Measurements from ENCODE around the gene MMP8. TPM values are rescaled to one million over a fixed set of nuclear protein-coding genes. Genes with fewer than 3 reads are reported as not detected.

Gene MMP8
- polyA plus RNA-seq, 3 donors: 0.06 TPM; not detected in 2

DNA sequence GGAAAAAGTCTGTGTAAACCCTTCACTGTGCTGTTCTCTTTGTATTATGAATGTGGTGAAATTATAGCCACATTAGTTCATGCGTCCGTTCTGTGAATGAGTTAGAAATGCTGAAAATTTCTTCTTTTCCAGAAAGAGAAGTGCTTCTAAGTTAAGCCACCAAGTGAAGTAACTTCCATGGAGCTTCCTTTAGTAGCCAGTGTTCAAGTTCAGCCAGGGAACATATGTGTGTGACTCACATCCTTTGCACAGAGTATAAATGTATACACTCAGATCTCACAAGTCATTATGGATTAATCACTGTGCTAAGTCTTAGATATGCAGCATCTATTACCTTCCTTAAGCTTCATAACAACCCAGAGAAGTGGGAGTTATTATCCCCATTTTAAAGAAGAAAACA, 3.1 kb upstream of the MMP8 start:
- no peak for DNase-seq

DNA sequence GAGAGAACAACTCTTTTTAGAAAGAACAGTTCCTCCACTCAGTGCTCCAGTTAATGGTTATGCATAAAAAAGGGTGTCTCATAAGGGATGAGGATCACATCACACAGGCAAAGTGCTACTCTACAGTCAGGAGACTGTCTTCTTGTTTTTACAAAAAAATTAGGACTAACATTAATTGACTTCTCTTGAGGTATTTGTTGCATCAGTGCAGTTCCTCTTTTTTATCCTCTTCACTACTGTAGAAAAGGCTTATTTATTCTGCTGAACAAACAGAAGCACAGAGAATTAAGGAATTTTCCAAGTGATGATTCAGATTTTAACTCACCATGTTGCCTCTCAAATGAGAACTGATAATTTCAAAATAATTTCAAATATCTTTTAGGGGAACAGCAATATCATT, 1.9 kb downstream of the MMP8 start:
- DNase-seq: no peak

DNA sequence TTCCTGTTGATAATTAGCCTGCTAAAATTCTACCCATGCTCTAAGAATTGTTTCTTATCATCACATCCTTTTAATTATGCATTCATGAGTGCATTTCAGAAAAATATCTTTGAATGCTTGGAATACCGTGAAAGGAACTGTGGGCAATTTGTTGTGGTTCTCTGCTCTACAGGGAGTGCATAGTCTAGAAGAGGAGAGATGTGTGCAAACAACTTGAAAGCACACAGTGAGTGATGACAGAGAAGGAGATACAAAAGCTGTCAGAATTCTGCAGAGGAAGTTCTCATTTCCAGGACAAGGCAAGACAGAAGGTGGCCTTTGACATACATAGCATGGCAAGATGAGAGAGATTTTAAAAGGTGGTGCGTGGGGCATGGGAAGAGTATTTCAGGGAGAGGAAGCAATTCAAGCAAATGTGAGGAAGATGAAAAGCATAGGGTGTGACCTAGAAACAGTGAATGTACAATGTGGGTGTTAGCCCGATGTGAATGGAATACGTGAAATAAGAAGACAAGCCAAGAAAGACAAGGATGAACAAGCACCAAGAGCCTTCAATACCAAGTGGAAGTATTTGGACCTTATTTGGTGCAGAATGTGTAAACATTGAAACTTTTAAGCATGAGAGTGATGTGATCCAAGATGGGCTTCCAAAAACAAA, 5.0 kb downstream of the MMP8 start:
- DNase-seq: no peak

DNA sequence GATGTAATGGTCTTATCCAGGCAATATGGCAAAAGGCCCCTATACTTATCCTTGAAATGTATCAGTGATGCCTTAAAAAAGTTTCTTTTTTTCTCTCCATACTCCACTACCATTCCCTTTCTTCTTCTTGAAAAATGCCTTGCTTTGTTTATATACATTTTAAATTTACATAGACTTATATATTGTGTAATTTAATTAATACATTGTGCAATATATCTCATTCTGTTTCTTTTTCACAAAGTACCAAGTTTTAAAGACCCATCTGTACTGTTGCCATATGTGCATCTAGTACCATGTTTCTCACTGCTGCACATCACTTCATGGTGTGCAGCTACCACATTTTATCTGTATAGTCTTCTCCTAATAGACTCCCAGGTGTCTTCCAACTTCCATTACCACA, 7.5 kb downstream of the MMP8 start:
- DNase-seq: no peak

DNA sequence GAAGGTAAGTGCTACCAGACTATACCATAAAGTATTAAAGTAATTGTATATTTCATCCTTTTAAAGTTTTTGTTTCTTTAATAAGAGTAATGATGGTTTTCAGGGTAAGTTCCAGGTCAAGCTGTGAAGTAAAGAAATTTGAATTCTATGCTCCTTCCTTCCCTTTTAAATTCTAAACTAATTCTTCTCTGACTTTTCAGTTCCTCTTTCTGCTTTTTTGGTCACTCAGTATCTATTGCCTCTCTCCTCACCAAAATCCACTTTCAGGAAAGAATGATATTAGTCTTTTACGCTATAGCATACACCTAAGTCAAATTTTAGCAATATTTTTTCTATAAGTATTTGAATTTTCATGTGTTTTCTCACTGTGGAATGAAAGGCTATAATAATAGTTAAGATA, 8.2 kb downstream of the MMP8 start:
- DNase-seq: no peak

DNA sequence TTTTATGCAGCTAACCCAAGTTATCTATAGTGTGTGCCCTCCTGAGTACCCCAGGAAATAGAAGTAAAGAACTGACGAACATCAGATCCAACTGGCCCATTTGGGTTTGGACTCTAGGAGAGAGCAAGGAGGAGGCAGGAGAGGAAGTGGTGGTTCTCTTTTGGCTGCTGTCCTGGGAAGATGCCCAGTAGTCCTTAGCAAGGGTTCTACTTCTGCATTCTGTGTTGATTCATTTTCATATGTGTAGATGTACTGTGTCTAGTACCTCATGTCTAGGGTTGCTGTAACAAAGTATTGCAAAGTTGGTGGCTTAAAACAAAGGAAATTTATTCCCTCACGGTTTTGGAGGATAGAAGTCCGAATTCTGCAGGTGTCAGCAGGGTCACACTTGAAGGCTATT, 12.6 kb downstream of the MMP8 start:
- DNase-seq: no peak

DNA sequence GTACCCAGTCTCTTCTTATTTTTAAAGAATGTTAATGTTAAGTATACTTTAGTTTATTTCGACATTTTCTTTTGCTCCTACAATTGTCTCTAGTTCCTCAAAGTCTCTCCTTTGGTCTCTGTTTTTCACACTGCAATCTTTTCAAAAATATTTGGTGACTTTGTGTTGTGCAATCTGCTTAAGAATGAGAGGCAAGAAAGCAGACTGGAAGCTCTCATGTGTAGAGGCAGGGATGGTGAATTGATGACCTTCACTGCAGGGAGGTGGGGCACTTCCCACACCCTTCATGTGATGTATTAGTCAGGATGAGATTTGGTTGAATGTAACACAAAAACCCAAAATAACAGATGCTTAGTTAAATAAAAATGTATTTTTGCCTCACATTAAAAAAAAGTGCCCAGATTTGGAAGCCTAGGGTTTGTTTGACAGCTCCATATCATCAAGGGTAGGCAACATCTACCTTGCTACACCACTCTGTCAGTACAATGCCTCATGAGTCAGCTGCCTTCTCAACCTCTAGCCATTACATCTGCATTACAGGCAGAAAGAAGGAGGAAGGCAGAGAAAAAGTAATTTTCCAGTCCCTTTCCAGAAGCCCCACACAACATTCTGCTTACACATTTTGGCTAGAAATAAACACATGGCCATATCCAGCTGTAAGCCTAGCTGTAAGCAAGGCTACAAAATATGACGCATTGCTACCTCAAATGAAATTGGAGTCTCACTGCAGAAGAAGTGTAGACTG, 15.4 kb downstream of the MMP8 start:
- no peak for DNase-seq

DNA sequence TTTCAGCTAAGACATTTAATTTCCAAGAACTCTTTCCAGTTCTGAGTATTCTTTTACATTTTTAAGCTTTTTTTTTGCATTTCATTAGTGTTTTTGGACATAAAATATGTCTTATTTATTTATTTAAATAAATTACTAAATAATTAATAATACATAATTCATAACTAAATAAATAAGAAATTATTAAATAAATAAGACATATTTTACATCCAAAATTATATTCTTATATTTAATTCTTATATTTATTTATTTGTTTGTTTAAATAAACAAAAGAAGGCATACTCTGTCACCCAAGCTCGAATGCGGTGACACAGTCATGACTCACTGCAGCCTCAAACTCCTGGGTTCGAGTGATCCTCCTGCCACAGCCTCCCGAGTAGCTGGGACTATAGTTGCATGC, 16.1 kb downstream of the MMP8 start:
- DNase-seq: no peak

DNA sequence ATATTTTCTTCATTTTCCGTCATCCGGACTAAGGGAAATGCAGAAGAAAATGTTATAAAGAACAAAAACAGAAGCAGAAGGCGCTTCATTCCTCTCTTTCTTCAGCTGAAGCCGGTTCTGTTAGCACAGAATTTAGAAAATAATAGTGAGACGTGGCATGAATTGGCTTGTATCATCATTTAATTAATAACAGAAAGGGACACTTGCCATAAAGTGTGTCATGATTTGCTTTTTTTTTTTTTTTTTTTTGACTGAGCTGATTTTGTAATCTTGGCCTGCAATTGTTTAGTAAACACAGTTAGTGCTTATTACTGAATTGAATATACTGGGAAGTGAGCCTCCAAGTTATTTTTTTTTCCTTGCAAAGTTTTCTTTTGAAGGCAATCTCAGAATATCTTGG, 19.1 kb downstream of the MMP8 start, which contains the start of gene MMP27:
Gene MMP27, minus strand, starts transcription at position 144 of the 400 bp plus-strand sequence. Its CDS starts 55 bp downstream, at position 89.
- no peak for DNase-seq

DNA sequence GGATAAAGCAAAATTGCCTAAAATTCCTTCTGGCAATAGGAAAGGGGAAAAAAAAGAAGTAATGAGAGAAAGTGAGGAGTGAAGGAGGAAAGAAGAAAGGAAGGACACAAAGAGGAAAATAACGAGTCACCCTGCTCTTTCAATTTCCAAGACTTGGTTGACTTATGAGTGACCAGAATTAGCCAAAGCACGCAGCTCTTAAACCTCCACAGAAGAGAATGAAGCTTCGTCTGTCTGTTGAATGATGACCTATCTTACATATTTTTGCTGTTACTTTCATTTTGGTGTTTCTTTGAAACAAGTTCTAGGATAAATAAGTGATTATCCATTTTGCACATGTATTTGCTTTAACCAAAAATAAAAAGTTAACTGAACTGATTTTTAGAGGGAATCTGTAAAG, 19.9 kb downstream of the MMP8 start:
- no peak for DNase-seq

DNA sequence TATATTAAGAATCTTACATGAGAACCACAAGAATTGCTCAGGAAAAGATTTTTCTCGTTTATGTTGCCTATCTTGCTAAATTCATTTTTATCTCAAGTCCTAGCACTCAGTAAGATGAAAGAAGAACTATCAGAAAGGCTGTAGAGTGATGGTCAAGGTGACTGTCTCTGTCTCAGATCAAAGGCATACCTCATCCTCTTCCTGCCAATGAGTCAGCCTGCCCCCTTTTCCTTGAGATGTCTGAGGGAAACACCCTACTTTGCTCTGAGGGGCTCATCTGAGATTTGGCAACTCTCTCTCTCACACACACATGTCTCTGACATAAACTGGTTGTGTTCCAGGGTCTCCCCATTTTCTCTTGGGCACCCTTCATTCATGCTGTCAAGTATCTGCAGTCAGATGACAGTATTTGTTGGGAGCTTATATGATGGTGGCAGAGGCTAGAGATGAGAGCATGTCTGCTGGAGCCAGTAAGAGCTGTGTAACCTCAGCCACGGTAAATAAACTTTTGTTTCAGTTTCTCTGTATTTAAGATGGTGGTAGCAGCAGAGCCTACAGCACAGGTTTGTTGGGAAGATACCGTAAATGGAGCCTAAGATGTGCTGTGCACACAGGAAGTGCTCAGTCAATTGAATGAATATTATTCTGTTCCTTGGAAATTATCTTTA, 20.8 kb downstream of the MMP8 start:
- no peak for DNase-seq

DNA sequence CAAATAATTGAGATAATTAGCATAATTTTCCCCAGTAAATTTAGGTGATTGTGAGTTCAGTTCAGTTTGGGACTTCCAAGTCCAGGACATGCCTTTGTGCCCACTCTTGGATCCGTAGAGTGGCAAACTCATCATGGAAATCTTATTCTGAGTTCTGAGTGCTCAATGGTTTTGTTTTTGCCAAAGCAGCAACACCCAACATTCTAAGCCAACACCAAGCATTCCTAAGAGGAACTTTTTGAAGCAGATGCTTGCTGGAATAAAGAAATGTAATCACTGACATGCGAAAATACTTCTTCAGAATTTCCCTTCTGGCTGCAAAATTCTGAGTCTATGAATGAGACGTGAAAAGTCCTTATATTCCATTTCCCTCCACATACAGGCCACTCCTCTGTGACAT, 29.6 kb downstream of the MMP8 start:
- no peak for DNase-seq

DNA sequence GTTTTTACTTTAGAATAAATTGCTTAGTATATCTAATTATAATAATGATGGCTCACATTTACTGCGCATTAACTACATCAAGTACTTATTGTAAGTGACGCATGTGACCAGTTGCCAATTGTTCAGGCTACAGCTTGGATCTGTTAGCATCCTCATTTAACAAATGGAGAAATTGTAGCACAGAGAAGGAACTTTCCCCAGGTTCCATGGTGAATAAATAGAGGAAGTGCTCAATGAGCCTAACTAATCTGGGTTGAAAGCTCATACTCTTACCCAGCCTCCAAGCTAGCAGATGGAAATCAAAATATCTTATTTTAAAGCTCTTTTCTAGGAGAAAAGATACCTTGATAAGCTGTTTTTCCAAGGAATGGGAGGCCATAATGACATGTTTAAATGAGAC, 39.0 kb downstream of the MMP8 start:
- no peak for DNase-seq

DNA sequence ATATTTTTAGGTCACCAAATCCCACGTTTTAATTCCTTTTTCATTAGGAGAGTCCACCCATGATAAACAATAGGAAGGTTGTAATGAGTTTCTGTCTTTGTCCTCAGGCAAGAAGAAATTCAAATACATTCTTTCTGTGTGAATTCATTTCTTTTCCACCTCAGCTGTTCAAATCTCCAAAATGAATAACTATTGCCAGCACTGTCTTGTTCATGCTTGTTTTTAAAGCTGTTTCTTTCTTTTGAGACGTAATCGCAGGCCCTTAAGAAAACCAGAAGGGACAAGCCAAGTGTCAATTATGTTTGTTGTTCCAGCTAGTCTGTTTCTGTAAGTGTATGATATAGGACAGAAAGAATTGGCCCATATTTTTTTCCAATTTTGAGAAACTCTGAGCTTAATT, 39.4 kb downstream of the MMP8 start:
- no peak for DNase-seq

DNA sequence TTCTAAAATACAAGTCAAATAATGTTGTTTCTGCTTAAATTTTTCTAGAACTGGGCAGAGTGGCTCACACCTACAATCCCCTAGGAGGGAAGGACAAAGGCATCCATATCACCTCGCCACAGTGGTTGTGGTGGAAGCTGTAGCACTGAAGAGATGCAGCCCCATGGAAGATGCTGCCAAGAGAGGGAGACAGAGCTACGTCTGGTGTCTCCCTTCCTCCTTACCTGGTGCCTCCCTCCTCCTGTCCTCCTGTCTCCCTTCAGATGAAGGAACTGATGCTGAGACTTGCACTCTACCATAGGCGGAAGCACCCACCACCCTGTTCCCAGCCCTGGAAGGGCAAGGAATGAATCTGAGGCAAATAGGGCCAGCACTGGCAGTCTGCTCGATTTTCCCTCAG, 41.5 kb downstream of the MMP8 start:
- no peak for DNase-seq

DNA sequence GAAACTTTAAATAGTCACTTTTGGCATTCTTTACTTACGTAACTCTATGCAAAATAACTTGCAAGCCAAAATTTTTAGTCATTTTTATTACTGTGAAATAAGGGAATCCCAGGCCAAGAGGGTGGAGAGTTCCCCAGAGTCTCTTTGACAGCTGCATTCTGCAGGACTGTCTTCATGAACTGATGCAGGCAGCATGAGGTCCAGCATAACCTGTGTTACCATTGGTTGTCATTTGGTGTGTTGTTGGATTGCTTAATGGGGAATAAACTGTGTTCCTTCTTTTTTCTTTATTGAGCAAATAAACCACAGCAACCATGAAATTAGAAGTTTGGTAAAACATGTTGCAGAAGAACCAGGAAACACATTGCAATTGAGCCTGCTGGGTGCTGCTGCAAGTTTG, 43.8 kb downstream of the MMP8 start:
- DNase-seq: no peak

DNA sequence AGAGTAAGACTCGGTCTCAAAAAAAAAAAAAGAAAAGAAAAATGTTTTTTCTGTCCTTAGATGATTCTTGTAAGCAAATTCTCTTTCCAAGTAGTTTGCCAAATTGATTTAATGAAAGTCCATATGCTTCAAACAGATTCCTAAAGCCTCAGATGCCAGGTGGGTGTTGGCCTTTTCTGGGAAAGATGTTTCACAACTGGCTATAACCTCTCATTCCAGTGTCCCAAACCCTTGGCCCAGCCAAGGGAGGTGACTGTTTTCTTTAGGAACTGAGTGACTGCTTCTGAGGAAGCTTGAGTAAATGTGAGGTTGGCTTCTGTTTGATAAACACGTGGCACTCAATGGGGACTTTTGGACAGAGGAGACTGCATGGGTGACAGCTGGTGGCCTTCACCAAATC, 46.7 kb downstream of the MMP8 start:
- no peak for DNase-seq

DNA sequence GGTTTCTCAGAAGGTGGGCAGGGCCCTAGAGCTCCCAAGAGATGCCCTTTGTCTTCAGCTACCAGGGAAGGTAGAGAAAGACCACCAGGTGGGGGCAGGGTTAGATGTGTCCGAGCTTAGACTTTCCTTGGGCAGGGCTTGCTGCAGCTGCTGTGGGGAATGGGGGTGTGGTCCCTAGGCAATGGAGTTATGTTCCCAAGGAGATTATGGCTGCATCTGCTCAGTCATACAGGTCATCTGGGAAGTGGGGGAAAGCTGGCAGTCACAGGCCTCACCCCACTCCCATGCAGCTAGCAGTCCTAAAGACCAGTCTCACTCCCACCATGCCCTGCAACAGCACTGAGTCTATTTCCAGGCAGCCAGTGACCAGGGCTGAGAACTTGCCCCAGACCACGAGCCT, 48.7 kb downstream of the MMP8 start:
- no peak for DNase-seq

DNA sequence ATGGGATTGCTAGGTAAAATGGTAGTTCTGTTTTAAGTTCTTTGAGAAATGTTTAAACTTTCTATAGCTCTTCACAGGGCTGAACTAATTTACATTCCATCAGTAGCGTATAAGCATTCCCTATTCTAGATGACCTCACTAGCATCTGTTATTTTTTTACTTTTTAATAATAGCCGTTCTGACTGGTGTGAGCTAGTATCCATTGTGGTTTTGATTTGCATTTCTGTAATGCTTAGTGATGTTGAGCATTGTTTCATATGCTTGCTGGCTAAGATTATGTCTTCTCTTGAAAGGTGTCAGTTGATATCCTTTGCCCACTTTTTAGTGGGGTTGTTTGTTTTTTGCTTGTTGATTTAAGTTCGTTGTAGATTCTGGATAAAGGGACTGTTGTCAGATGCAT, 55.1 kb downstream of the MMP8 start:
- no peak for DNase-seq

DNA sequence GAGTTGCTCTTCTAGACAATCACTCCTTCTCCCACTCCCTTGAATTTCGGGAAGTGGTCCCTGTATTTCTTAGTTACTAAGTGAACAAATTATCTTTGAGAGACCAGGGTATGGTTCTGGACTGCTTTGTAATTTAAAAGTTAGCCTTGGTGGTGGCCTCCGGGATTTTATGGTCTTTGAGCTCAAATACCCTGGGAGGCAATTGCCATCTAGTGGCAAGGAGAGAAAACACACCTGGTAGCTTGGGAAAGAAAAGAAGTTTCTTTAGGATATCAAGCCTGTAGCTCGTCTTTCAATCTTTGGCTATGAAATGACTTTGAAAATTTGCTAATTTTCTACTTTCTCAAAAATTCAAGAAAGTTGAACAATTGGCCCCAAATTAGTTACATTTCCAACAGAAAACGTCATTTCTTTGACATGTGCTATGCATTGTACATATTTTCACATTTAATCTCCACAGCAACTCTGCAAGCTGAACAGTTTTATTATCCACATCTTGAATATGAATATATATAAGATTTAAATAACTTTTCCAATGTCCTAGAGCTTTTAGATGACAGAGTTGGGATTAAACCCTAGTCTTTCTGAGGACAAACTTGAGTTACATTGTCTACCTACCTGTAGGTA, 58.3 kb downstream of the MMP8 start:
- peak; percentile 26 for DNase-seq

DNA sequence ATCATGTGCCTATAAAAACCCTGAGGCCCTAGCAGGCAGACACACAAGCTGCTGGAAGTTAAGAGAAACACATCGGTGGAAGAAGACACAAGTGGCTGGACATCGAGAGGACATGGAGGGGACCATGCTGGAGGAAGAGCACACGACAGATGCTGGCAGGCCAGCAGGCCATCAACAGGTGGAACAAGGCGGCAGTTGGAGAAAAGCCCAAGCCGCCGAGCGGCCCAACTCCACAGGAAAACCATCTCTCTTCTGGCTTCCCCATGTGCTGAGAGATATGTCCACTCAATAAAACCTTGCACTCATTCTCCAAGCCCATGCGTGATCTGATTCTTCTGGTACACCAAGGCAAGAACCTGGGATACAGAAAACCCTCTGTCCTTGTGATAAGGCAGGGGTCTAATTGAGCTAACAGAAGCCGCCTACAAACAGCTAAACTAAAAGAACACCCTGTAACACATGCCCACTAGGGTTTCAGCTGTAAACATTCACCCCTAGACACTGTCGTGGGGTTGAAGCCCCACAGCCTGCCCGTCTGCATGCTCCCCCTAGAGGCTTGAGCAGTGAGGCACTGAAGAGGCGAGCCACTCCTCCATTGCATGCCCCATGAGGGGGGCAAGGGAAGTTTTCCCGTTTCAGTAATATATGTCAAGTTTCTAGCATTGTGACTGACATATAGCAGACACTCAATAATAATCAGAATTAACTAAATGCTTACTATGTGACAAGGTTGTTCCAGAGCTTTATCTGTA, 60.6 kb downstream of the MMP8 start:
- no peak for DNase-seq

DNA sequence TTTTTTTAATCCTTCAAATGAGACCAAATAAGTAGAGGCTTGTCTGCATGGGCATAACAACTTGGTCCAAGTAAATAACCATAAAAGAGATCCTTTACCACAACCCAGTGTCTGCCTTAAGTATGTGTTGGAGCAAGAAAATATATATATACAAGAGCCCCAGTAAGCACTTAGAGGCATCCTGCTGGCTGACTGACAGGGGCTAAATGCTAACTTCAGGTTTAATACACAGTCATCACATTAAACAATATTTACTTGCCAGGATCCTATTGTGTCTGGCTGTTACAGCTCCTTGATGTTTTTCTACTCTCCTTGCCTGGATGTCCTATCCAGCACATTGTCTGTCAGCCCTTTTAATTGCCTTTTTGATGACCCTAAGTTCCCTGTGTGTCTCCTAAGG, 62.1 kb downstream of the MMP8 start:
- DNase-seq: no peak
